CD1c-positive myeloid dendritic cell (primary cell): ENCODE data around the gene AMACR.

Experiments used
- DNase-seq: peaks from one replicate; pipeline ENCODE4 v3.0.0-alpha.2; 2016; ENCODE audit errors: extremely low spot score

AMACR gene

DNA sequence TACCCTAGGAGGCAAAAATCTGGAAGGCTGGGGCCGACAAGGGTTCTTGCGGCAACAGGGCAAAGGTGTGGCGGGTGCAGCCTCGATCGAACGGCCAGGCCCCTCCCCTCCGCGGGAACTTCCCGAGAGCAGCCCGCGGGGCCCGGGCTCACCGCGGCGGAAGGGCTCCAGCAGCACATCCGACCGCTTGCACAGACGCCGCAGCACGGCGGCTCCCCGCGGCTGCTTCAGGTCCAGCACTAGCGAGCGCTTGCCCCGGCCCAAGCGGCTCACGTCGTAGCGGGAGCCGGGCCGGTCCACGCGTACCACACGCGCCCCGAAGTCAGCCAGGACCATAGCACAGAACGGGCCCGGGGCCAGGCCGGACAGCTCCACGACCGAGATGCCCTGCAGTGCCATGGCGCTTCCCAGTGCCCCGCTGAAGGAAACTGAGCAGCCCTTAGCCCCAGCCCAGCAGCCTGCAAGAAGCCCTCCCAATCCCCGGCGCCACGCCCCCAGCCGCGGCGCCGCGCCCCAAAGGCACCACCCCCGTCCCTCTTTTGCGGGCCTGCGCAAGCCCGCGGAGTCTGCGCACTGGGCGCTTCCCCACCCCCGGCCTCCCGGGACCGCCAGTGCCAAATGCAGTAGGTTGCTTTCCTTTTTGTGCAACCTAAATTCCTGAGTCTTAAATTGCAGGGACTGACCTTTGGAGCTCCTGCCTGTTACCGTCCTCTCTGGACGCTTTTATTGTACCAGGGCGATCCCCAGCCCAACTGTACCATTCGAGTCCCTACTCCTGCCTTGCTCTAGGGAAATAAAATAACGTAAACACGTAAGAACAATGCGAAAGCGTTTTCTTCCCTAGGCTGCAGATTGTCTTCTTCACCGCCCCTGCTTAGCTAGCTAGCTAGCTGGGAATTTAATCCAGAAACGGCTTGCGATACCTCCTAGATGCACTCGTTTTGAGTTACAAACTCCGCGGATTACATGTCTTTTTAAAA lies at the start of gene AMACR:
AMACR (minus strand) TSS at position 430 of the 980 bp plus-strand sequence; CDS start at position 399, 31 bp downstream.
- peak; percentile 95 for DNase-seq

DNA sequence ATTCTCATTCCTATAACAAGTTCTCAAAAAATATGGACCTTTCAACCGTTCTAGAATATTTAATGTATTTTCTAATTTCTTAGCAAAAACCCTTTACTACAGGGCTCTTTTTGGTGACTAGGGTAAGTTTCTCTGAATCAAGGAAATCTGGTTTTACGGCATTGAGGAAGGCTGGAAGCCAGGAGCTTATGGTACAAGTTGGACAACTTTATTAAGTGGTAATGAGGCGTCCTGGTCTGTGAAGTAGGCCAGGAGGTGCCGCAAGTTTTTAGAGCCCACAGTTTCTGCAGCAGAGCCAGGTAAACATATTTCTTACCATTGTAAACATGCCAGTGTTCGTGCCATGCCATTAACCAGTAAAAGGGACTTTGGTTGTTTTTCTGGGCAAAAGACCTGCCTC lies 49.7 kb upstream of the AMACR start:
- DNase-seq = no peak

DNA sequence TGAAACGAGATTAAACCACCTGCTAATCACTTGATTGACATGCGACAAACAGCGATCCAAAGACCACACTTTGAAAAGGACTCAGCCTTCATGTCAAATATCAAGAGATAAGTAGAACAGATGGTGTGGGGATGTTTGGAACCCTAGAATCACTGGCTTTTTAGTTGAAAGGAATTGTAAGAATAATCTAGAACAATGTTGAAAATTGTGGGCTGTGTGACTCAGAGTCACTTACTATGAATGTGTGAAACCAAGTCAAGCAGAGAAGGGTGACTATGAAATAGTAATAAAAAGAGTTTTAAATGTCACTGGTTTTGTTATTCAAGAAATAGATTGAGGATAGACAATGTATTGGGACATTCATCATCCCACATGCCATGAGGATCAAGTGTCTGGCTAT lies 49.3 kb upstream of the AMACR start:
- no peak for DNase-seq

DNA sequence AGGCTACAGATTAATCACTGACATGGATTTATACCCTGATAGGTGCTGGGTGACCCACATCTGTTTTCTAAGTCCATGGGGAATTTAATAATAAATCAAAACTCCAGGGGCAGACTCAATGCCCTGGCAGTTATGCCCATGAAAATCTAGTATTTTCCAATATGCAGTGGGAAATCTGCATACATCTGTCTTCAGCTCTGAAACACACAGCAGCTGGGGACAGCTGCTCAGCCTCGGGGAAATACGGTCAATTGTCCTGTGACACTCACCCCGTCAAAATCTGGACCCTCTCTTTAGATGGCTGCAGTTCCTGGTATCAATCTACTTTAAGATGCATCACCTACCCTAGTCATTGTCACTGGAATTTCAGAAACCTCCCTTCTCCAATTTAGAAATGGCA lies 47.8 kb upstream of the AMACR start:
- no peak for DNase-seq

DNA sequence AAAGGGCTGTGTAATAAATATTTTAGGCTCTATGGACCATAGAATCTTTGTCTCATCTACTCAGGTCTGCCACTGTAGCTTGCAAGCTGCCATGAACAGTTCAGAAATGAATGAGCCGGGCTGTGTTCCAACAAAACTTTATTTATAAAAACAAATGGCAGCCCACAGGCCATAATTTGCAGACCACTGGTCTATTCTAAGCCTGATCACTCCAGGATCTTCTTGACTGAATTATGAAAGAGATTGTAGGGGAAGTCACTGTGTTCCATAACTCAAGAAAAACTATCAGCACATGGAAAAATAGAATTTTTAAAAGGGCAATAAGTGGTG lies 46.5 kb upstream of the AMACR start:
- no peak for DNase-seq

DNA sequence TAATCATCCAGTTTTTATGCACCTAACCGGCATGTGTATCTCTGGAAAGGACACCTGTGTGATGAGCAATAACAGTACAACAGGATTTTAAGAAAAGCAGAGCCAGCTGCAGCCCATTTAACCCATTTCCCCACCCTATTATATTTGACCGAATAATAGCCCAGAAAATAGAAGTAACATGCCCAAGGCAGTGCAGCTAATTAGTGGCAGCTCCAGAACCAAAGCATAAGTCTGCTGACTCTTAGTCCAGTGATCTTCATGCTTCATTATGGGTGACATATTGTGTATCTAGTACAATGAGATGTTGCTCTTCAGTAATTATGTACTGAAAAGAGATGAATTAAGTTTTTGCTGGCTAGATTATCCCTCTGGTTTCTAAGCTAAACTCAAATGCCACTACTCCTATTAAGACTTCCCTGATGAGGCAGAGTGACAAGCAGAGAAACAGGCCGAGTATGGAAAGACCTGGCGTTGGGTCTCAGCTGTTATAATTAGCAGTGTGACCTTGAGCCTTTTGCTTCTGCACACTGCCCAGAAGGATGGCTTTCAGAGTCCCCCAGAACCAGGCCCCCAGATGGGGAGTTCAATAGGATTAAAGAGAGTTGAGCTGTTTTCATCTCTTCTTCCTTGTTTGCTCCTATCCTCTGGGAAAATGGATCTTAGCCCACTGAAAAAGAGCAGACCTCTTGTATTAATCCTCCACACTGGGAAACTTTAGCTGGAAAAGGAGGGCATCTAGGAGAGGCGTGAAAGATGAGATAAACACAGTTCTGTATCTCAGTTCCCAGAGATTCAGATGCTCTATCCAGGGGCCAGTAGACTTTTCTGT lies 45.9 kb upstream of the AMACR start:
- DNase-seq = no peak

DNA sequence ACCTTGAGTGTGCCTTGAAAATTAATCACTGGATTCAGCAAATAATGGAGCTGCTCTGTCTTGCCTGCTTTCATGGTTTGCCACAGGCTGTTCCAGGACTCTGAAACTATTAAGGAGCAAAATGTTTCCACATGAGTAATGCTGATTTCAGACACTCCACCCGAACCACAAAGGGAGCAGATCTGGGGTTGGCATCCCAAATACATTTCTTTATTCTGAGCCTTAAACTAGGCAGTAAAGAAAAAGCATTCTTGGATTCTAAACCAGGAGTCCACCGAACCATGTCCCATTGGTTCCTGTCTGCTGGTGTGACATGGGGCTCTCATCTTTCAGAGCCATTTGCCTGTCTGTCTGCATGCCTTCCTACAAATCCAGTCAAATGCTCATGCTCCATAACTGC lies 45.3 kb upstream of the AMACR start:
- DNase-seq = no peak

DNA sequence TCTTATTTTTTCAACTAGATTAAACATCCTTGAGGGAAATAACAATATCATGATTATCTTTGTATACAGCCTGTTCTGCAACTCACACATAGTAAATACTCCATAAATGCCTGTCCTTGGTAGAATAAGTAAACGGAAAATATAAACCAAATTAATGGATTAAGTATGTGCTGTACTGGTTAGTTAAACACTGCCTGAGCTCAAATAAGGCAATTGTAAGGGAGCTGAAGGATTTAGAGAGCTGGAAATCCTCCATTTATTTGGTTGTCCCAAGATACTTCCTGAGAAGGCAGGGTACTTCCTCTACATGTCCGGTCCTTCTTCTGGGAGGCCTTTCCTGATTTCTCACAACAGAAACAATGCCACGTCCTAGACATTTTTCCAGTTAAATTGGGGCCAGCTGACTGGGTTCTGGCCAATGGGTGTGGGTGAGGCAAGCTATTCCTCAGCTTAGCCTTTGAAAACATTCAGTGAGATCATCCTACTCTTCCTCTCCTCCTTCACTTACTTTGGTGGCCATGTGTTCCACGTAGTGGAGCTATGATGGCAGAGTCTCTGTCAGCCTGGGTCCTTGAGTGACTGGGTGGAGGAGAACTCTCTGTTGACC lies 43.6 kb upstream of the AMACR start:
- DNase-seq = no peak

DNA sequence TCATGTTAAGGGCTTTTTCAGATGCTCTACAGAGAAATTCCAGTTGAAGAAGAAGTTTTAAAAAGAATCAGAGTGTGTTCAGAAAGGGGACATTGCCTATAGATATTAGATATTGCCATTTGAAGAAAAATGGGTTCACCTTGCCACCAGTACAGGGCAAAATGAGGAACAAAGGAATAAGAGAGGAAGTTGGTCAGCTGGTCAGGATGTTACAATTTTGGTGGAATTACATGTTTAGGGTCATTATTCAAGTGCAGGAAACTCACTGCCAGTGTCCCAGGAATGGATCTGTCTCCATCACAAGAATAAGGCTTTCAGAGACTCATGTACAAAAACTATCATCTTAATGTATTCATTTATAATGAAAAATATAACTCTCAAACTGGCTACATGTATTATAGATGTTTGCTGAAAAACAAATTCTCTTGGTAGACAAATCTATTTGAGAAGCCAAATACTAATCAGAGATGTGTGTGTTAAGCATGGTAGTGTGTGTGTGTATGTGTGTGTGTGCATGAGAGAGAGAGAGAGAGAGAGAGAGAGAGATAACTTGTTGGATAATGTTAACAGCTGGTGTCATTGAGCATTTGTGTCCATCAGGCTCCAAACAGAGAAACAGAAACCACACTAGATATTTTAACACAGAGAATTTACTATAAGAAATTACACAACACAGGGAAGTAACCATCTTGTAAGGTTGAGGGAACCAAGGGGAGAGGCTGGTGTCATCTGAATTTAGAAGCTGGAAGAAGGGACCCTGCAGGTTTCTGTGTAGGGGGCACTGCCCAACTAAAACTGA lies 40.1 kb upstream of the AMACR start:
- DNase-seq = peak; percentile 15

DNA sequence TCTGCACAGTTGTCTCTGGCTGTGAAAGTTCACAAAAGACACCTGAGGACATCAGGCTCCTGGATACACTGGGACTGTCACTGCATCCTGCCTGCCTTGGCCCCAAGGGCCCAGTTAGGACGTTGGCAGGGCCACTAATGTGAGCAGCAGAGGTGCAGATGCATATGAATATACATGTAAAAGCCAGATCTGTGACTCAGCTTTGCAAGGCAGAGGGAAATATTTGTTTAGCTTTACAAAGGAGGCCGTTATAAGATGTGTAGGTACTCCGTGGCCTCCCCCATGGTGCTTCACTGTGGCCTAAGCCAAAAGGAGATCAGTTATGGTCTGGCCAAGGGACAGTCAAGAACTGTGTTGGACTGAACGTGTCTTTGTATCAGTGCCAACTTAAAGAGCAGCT lies 39.3 kb upstream of the AMACR start:
- DNase-seq = no peak

DNA sequence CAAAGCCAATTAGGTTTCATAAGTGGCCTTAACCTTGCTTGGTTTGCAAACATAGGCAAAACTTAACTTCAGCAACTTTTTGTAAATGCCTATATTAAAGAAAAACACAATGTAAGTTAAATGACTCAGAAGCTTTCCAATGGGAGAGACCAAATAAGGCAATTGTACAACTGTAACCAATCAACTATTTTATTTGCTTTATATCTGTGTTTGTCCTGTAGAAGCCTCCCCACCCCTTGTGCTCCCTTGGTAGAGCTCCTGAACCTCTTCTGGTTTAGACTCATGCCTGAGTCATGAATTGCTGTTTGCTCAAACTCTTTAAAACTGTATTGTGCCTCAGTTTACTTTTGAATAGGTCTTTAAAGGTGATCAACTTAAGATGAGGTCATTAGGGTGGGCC lies 38.1 kb upstream of the AMACR start:
- DNase-seq = no peak

DNA sequence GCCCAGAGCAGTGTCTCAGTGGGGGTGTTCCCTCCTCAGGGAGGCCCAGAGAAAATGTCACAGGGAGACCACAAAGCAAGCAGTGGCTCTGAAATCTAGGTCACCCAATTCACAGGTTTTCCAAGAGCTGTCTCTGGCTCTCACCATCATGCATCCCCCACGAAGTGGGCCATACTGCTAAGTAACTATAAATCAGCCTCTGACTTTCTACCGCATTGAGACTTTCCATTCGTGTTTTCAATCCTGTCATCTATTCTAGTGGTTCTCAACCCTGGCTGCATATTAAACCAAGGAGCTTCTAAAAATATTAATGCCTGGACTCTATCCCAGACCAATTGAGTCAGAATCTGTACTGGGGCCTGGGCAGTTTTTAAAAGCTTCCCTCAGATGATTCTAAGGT lies 37.2 kb upstream of the AMACR start:
- DNase-seq = no peak

DNA sequence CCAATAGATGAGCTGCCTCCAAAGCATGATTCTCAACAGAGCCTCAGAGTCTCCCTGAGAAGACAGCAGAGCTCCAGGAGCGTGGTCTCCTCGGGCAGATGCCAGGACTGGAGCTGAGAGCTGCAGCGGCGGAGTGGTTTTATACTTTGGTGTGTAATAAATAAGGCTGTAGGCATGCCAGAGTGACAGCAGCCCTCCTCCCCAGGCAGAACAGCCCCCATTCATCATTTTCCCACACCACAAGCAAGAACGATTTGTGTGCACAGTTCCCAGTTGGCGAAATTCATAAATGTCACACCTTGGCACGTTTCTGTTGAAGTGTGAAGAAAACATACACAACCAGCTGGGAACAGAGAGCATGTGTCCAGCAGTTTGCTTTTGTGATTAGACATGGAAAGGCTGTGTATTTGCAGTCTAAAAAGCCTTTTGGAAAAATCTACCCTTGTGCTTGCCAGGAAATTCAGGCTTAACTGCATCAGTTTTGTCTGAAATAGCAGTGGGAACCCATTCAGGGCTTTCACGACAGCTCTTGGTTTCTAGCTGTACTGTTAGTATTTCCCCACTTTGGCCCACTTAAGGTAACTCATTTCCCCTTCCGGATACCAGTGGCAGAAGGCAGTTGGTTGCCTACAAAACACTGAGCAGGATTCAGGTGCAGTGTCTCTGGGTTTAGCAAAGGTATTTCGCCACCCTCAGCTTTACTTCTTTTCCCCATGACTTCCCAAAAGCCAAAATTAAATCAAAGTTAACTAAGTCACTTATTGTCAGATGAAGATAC lies 35.4 kb upstream of the AMACR start, which contains the start of gene C1QTNF3:
C1QTNF3 (minus strand) TSS at position 115 of the 778 bp plus-strand sequence; CDS start at position 27, 88 bp downstream.
- DNase-seq = no peak

DNA sequence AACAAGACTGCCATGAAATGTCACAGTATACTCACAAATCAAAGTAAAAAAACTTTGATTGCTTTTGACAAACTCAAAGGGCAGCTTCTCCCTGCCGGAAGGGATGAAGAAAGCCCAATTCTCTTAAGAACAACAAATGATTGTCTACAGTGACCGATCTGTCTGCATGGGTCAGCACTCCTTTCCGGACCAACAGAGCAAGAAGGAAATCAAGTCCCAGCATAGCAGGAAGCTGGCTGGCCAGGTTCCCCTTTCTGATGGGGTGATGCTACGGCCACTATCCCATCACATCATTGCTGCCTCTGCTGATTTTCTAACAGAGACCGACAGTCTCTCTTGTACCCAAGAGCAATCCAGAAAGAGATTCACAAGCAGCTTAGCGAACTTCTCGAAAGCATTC lies 34.5 kb upstream of the AMACR start:
- DNase-seq = no peak

DNA sequence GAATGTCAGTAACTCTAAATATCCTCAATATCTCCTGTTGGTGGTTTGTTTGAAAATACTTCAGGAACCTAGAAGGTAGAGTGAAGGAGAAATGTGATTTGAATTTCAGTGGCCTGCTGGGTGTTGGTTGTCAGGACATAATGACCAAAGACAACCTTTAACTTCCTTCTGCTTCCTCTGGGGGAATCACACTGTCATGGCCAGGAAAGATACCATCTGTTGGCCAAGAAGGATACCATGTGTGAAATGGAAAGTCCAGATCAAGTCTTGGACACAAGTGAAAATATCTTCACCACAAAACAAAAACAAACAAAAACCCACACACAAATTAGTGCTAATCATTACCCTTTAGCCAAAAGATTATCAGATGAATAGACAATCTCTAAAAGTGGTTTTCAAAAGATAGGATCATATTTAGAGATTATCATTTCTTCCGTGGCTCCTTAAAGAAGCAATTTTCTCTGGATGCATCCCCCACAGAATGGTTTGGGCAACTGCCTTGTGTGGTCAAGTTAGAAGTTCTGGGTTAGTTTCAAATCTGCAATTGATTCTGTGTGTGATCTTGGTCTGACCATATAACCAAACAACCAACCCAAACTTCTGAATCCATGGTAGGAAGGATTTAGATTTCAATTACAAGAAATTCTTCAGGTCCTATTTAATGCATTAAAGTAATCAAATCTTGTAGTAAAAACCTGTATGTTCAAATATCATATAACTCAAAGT lies 33.6 kb upstream of the AMACR start:
- no peak for DNase-seq

DNA sequence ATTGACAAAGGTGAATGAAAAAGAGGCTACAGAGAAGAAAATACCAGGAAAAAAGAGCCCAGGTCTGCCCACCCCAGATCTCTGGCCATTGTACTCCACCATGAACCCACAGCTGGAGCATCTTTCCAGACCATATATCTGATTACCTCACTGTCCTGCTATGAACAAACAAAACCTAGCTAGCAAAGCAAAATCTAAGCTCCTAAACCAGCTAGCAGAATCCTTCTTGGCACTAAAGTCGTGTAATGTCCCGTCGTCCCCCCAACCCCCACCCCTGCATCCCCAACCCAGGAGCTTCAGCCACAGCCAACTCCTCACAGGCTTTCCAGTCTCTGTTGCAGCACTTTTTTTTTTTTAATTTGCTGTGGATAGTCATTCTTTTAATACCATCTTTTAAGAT lies 32.6 kb upstream of the AMACR start:
- no peak for DNase-seq

DNA sequence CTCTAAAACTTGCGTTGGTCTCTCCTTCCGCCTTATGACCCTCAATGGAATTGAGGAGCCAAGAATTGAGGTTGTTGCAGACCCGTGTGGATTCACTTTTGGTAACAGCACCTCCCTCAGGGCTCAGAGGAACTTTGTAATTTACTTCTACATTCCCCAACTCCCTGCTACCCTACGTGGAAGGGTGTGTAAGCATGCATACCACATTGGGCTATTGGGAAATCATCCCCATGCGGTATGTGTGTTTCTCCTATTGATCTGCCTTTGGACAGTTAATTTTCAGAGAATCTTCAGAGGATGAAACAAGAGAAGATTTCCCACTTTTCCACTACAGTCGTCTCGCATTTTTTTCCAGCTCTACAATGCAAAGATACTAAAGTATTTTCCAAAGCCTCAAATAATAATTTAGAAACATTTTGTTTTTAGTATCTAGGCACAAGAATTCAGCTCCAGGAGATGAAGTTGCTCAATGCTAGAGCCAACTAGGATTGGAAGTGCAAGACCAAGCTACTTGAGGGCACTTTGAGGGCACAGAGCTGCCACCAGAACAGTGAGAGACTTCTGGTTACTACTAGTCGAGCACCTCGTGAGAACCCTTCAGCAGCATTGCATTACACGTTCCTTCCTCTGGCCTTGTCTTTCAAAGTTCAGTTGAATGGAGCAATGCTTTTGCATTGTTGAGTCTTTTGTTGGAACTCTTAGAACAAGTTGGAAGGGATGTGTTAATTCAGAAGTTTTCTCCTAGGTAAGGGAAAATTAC lies 31.7 kb upstream of the AMACR start:
- DNase-seq = no peak

DNA sequence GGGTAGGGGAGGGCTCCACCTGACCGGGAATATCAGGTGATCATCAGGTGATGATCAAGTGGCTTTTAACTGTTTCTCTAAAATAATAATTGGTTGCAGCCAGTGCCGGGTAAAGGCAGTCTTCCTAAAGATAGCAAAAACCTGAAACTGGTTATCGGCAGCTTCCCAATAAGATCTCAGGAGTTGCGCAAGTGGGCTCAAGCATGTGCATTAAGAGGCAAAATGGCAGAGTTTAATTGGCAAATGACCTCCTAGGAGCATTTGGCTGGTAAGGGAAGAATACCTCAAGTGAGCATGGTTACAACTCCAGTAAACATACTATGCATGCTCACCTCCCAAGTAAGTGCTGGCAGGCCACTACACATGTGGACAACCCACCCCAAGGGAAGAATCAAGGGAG lies 31.0 kb upstream of the AMACR start:
- no peak for DNase-seq

DNA sequence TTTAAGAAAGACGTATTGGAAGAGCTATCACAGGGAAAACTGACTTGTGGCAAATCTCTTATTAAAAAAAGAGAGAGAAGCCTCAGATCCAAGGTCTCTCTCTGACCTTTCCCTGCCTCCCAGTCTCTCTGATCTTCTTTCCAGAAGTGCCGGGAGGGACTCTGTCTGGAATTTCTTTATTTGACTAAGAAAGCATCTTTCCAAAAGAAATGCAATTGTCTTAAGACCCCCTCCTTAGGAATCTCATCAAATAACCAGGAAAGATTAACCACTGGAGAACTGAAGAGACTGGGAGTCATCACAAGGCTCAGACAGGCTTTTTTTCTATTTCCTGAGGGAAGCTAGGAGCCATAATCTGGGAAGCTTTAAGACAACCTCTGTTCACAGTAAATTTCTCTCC lies 30.5 kb upstream of the AMACR start:
- DNase-seq = no peak
